Neural cell (in vitro differentiated cells): ENCODE measurements around the gene IPO9.

Experiments used
- CTCF ChIP-seq: fragments of 450-650 bp; IDR thresholded peaks from 2 replicates; pipeline ENCODE4 v1.5.1; 2014; ENCODE audit warnings: antibody characterized with exemption, mild to moderate bottlenecking, moderate library complexity; ENCODE audit not compliant: poor library complexity, severe bottlenecking
- MXI1 ChIP-seq: fragments of 450-650 bp; conservative IDR thresholded peaks from 2 replicates; pipeline ENCODE4 v1.6.1; 2014; ENCODE audit warnings: antibody characterized with exemption, mild to moderate bottlenecking; ENCODE audit not compliant: poor library complexity, severe bottlenecking
- RAD21 ChIP-seq: fragments of 450-650 bp; conservative IDR thresholded peaks from 2 replicates; pipeline ENCODE4 v1.6.1; 2014; ENCODE audit warnings: antibody characterized with exemption, mild to moderate bottlenecking, moderate library complexity
- TAF1 ChIP-seq: IDR thresholded peaks from 2 replicates; pipeline ENCODE4 v1.6.1; 2012; ENCODE audit warnings: low read depth

GRCh38 chr1:201809876-201810275, 19.1 kb upstream of the IPO9 start:
- no peak for TF ChIP-seq CTCF
- TF ChIP-seq TAF1: no peak
- no peak for TF ChIP-seq RAD21
- TF ChIP-seq MXI1: no peak
